CD4-positive, alpha-beta T cell (primary cell): Measurements from ENCODE around the gene SLAMF8. TPM values are rescaled to one million over a fixed set of nuclear protein-coding genes. Genes with fewer than 3 reads are reported as not detected.

Source experiments
- ATAC-seq: fragments of 200-7000 bp; cut with Tn5 transposase; one replicate; pipeline ENCODE4 v1.10.0; 2022; ENCODE audit warnings: mild to moderate bottlenecking; ENCODE audit not compliant: poor library complexity
- CTCF ChIA-PET: fragments of 350-600 bp; sonication (Branson Sonifier 250); formaldehyde crosslinking; loops from one replicate; lab custom pipeline; 2021; ENCODE audit warnings: antibody characterized with exemption, inconsistent platforms; lab: Charles Lee
- POLR2A ChIA-PET: fragments of 350-600 bp; sonication (Branson Sonifier 250); formaldehyde crosslinking; loops from one replicate; lab custom pipeline; 2021; ENCODE audit warnings: antibody characterized with exemption, inconsistent platforms; lab: Charles Lee
- DNase-seq, 14 experiments: peaks; one replicate each; pipeline ENCODE4 v3.0.0-alpha.2; 2013 to 2020; ENCODE audit warnings: mixed read lengths in 2 of 14
- H3K27ac ChIP-seq, 2 donors: one replicate each; pipeline versions ENCODE4 v1.5.1 to v1.7.0; 2013; ENCODE audit warnings: low read length in 2 of 2, low read depth in 1 of 2, mild to moderate bottlenecking in 1 of 2
- H3K27me3 ChIP-seq, 2 experiments: 1 replicate in 1 of 2; 2 replicates in 1 of 2; pipeline versions ENCODE4 v1.6.1 to v1.7.0; 2013; ENCODE audit warnings: low read length in 2 of 2, control low read depth in 1 of 2, mild to moderate bottlenecking in 1 of 2, moderate library complexity in 1 of 2; ENCODE audit not compliant: insufficient read depth in 2 of 2, control insufficient read depth in 1 of 2
- H3K36me3 ChIP-seq: one replicate; pipeline ENCODE4 v1.6.1; 2013; ENCODE audit warnings: low read length, control low read depth; ENCODE audit not compliant: insufficient read depth
- H3K4me1 ChIP-seq: one replicate; pipeline ENCODE4 v1.6.1; 2013; ENCODE audit warnings: low read length, control low read depth; ENCODE audit not compliant: insufficient read depth
- H3K4me3 ChIP-seq: one replicate; pipeline ENCODE4 v1.5.1; 2013; ENCODE audit warnings: mild to moderate bottlenecking, low read length, moderate library complexity
- H3K9me3 ChIP-seq, 2 experiments: 1 replicate in 1 of 2; 2 replicates in 1 of 2; pipeline versions ENCODE4 v1.6.1 to v1.7.0; 2013; ENCODE audit warnings: low read length in 2 of 2, mild to moderate bottlenecking in 2 of 2, control low read depth in 1 of 2, moderate library complexity in 1 of 2; ENCODE audit not compliant: control insufficient read depth in 1 of 2, insufficient read depth in 1 of 2
- H3K27ac Mint-ChIP-seq: one replicate; pipeline ENCODE4 v1.8.0; 2020; ENCODE audit warnings: mixed read lengths
- H3K27me3 Mint-ChIP-seq: one replicate; pipeline ENCODE4 v1.8.0; 2021; ENCODE audit warnings: mixed read lengths
- H3K36me3 Mint-ChIP-seq: one replicate; pipeline ENCODE4 v1.8.0; 2021; ENCODE audit warnings: low read depth, mixed read lengths
- H3K4me1 Mint-ChIP-seq: one replicate; pipeline ENCODE4 v1.8.0; 2021; ENCODE audit warnings: low read depth, mixed read lengths
- H3K4me3 Mint-ChIP-seq: one replicate; pipeline ENCODE4 v1.8.0; 2020; ENCODE audit warnings: mild to moderate bottlenecking, mixed read lengths
- H3K9me3 Mint-ChIP-seq: one replicate; pipeline ENCODE4 v1.8.0; 2020; ENCODE audit warnings: mixed read lengths
- intact Hi-C, 2 experiments: fragments of 100-400 bp; cut with DNase I in 1 of 2; cut with micrococcal nuclease in 1 of 2; formaldehyde crosslinking; loops; one replicate each; pipeline versions ENCODE4 v1.15.1 to v1.9.0; 2023 to 2025; cut with DNase I, micrococcal nuclease
- total RNA-seq, 174 experiments: library from RNA in 2 of 174; stranded (reverse) in 2 of 174; gene quantifications; one replicate each; pipeline ENCODE4 v1.2.3 and lab custom pipeline; 2021 to 2026
- TF ChIP-seq, protein P1 (sequence below): fragments of 200-600 bp; IDR thresholded peaks from one replicate; pipeline ENCODE4 v1.8.0; 2022; ENCODE audit warnings: antibody characterized with exemption, mild to moderate bottlenecking

SLAMF8 gene
- total RNA-seq, 2 experiments from 2014 or later: 0.34 TPM; not detected in 1

DNA sequence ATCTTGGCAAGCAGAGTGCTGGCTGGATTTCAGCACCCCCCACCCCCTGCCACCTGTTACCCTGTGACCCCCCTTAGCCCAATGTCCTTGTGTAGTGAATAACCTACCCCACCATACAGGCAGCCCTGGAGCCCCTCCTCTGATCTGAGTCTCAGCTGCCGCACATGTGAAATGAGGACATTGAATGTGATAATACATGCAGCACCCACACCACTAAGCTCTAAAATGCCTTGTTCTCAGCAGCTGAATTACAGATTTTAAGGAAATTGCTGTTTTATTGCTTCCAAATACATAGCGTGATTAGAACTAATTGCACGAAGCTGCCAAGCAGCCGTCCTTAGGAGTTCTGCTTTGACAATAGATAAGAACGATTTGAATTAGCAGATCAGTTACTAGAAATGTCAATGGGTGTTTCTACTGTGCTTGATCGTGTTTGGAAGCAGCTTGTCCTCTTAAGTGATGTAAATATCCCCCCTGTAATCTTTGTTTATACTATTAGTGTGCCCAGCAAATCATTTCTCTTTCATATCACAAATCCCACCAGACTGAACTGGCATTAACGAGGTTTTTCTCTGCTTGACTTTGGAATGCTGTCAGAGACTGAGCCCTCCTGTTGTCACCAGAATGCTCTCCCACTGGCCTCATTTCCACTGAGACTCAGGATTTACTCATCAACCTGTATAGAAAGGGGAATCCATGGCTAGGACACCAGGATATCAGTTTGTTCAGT is 4.9 kb downstream of the SLAMF8 start:
- ChIA-PET POLR2A (no interaction called here), CTCF (no interaction called here)
- Mint-ChIP-seq H3K4me3 (no peak overlapping the region), H3K27me3 (no peaks in the 10 kb centered on the region), H3K4me1 (peaks cover 25% of the 10 kb centered on the region), H3K27ac (no peak overlapping the region), H3K9me3 (no peaks in the 10 kb centered on the region), H3K36me3 (no peaks in the 10 kb centered on the region)
- no peak for ATAC-seq
- H3K4me3 ChIP-seq: no peak overlapping the region
- TF ChIP-seq, protein P1, sequence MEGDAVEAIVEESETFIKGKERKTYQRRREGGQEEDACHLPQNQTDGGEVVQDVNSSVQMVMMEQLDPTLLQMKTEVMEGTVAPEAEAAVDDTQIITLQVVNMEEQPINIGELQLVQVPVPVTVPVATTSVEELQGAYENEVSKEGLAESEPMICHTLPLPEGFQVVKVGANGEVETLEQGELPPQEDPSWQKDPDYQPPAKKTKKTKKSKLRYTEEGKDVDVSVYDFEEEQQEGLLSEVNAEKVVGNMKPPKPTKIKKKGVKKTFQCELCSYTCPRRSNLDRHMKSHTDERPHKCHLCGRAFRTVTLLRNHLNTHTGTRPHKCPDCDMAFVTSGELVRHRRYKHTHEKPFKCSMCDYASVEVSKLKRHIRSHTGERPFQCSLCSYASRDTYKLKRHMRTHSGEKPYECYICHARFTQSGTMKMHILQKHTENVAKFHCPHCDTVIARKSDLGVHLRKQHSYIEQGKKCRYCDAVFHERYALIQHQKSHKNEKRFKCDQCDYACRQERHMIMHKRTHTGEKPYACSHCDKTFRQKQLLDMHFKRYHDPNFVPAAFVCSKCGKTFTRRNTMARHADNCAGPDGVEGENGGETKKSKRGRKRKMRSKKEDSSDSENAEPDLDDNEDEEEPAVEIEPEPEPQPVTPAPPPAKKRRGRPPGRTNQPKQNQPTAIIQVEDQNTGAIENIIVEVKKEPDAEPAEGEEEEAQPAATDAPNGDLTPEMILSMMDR: no peak
- no peaks in the 10 kb centered on the region for H3K36me3 ChIP-seq
- H3K4me1 ChIP-seq: peaks cover 20% of the 10 kb centered on the region
- H3K9me3 ChIP-seq: peaks cover 0 to 29% of the 10 kb centered on the region in 2 experiments
- no peak for DNase-seq
- intact Hi-C loops: no loop called here
- H3K27me3 ChIP-seq: no peaks in the 10 kb centered on the region
- H3K27ac ChIP-seq: no peak overlapping the region

DNA sequence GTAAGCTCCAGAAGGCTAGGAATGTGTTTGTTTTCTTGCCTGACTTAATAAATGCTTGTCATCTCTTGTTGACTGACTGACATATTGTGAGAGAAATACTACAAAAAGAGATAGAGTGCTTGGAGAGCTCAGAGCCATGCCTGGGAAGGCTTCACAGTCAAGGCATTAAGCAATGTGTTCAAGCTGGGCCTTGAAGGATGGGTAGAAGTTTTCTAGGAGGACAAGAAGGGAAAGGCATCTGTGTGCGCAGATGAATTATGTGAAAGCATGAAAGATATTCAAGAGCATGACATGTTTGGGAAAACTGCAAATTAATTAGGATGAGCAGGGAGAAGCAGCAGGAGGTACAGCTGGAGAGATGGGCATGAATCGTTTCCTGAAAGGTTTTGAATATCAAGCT is 5.6 kb downstream of the SLAMF8 start:
- Histone ChIP-seq H3K9me3 (peaks cover 0 to 22% of the 10 kb centered on the region in 2 experiments), H3K4me1 (peaks cover 13% of the 10 kb centered on the region), H3K27me3 (no peaks in the 10 kb centered on the region), H3K27ac (no peak overlapping the region), H3K36me3 (no peaks in the 10 kb centered on the region), H3K4me3 (no peak overlapping the region)
- H3K4me3 Mint-ChIP-seq: no peak overlapping the region
- CTCF ChIA-PET: no interaction called here
- H3K9me3 Mint-ChIP-seq: no peaks in the 10 kb centered on the region
- DNase-seq: no peak
- intact Hi-C loops: no loop called here
- POLR2A ChIA-PET: no interaction called here
- H3K27ac Mint-ChIP-seq: no peak overlapping the region
- peaks cover 2% of the 10 kb centered on the region for H3K36me3 Mint-ChIP-seq
- TF ChIP-seq, protein P1: no peak
- H3K27me3 Mint-ChIP-seq: no peaks in the 10 kb centered on the region
- peaks cover 18% of the 10 kb centered on the region for H3K4me1 Mint-ChIP-seq
- ATAC-seq: no peak

DNA sequence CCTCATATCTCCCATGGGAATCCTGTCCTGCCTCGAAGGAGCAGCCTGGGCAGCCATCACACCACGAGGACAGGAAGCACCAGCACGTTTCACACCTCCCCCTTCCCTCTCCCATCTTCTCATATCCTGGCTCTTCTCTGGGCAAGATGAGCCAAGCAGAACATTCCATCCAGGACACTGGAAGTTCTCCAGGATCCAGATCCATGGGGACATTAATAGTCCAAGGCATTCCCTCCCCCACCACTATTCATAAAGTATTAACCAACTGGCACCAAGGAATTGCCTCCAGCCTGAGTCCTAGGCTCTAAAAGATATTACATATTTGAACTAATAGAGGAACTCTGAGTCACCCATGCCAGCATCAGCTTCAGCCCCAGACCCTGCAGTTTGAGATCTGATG is 8.7 kb downstream of the SLAMF8 start:
- POLR2A ChIA-PET: no interaction called here
- intact Hi-C loops: no loop called here
- H3K27ac Mint-ChIP-seq: no peak overlapping the region

More for the DNA sequence above, 8.7 kb downstream of the SLAMF8 start:
- Histone ChIP-seq H3K27me3 (no peaks in the 10 kb centered on the region), H3K36me3 (no peaks in the 10 kb centered on the region), H3K4me3 (no peak overlapping the region), H3K9me3 (no peaks in the 10 kb centered on the region), H3K27ac (no peak overlapping the region), H3K4me1 (no peaks in the 10 kb centered on the region)
- TF ChIP-seq, protein P1: no peak
- Mint-ChIP-seq H3K36me3 (peaks cover 9% of the 10 kb centered on the region), H3K27me3 (no peaks in the 10 kb centered on the region), H3K4me3 (no peak overlapping the region), H3K9me3 (no peaks in the 10 kb centered on the region), H3K4me1 (no peaks in the 10 kb centered on the region)
- ATAC-seq (no peak), DNase-seq (no peak)
- CTCF ChIA-PET: no interaction called here
